NCI-H1436 (cell line): ENCODE data around the gene RNU7-1.
A peak's percentile ranks its signal among the peaks of the same experiment; 100 is the strongest.

ENCODE experiments used
- DNase-seq: peaks from one replicate; lab custom pipeline; 2025; lab: John Stamatoyannopoulos, UW

RNU7-1 gene

DNA sequence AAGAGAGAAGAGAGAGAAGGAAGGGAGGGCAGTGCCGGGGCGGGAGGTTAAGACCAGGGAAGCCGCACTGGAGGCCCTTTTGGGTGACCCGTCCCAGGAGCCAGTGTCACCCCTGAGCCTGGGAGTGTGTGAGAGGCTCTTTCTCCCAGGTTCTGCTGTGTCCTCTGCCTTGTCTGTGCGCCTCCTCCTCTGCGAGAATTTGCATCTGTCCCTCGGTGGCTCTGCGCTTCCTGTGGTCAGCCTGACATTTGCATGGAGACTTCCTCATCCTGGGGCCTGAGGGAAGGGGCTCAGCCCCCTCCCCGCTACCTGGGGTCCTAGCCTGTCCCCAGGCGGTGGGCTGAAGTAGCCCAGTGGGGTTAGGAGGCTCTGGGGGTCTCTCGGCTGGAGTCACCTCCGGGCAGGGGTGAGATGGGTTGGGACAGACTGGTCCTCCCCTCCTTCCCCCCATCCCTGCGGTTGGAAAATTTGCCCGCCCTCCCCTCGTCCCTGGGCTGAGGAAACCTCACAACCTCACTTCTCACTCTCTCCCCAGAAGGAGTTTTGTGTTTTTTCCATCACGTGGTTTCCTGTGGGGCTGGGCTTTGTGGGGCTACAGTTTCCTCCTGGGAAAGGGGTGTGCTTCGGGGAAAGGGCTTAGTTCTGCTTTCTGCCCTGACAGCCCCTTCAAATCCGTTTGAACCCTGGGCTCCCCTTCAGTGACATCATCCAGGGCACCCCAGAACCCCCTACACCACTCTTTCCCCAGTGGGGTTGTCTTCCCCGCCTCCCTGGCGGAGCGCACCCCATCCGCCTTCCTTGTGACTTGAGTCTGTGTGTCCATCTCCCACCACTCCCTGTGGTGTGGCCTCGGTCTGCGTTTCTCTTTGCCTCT, 10.1 kb downstream of the RNU7-1 start:
- peak; percentile 33 for DNase-seq

GRCh38 chr12:6954316-6955107, 10.9 kb downstream of the RNU7-1 start:
- no peak for DNase-seq

DNA sequence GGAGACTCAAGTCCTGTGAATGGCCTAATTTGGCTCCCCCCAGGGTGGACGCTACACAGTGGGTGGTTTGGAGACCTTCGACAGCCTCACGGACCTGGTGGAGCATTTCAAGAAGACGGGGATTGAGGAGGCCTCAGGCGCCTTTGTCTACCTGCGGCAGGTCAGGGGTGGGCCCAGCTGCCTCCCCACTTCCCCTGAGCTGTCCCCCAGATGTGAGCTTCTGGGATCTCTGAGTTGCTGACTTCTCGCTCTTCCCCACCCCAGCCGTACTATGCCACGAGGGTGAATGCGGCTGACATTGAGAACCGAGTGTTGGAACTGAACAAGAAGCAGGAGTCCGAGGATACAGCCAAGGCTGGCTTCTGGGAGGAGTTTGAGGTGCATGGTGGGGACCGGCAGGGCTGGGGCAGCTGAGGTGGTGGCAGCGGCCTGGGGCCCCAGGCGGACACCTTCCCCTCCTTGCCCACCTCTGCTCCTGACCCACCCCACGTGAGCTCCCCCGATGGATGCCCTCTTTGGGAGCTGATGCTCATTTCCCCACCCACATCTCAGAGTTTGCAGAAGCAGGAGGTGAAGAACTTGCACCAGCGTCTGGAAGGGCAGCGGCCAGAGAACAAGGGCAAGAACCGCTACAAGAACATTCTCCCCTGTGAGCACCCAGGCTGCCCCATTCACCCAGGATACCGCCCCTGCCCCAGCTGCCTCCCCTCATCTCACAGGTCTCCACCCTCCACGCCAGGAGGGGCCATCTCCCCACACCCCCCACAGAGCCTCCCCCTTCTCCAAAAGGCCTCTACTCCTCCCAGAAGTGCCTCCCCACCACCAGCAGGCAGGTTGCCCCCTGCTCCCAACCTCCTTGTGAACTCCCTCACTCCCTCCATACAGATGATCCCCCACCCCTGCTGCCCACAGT, 11.7 kb downstream of the RNU7-1 start:
- DNase-seq = no peak

DNA sequence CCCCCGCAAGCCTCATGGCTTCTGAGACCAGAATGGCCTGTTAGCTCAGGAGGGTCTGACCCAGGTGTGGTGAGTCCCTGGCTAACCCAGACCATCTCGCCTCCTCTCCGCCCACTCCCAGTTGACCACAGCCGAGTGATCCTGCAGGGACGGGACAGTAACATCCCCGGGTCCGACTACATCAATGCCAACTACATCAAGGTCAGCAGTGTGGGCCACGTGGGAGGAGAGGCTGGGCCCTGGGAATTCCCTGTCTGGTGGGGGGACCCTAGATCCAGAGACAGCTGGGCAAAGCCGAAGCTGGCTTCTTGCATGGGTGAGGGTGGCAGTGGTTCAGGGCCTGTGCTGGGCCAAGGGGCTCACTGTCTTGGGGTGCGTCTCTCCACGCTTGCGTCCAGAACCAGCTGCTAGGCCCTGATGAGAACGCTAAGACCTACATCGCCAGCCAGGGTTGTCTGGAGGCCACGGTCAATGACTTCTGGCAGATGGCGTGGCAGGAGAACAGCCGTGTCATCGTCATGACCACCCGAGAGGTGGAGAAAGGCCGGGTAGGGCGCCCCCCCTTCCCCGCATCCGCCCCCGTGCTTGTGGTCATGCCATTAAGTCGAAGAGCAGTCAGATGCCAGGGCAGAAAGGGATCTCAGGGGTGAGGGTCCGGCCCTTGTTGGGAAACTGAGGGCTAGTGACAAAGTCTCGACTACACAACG, 12.6 kb downstream of the RNU7-1 start:
- DNase-seq = no peak

DNA sequence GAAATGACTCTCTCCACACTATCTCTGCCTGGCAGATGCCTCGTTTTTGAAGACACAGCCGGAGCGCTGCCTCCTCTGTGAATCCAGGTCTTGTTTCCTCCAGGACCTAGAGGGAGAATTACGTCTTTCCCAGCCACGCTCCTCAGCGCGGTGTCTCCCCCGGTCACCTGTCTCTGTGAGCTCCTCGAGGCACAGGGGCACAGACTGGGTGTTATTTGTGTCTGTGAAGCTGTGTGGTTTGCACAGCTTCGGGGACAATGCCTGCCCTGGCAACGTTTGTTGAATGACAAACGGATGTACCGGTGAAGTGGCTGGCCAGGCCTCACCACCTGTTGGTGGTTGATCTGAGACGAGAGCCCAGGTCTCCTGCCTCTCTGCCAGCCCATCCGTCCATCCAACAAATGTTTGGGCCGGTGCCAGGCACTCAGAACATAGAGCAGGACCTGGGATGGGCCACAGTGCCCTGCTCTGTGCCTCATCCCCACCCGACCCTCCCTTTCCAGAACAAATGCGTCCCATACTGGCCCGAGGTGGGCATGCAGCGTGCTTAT, 13.6 kb downstream of the RNU7-1 start:
- no peak for DNase-seq

GRCh38 chr12:6957741-6958608, 14.4 kb downstream of the RNU7-1 start:
- DNase-seq = no peak

DNA sequence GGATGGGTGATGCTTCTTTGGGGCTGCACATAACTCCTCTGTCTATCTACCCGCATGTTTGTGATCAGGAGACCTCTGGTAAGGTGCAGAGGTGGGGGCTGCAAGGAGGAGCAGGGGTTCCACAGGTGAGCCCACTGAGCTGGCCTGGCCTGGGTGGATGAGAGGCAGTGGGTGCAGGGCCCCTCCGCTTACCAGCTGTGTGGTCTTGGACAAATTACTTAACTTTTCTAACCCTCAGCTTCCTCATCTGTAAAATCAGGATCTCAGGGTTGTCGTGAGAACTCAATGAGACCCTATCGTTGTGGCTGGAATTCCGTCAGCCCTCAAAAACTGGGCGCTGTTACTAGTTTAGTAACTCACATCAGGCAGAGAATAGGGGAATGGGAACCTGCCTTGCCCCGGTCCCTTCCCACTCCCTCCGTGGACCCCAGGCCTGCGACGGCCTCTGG, 15.0 kb downstream of the RNU7-1 start:
- DNase-seq = no peak

GRCh38 chr12:6959058-6959804, 15.6 kb downstream of the RNU7-1 start:
- no peak for DNase-seq

DNA sequence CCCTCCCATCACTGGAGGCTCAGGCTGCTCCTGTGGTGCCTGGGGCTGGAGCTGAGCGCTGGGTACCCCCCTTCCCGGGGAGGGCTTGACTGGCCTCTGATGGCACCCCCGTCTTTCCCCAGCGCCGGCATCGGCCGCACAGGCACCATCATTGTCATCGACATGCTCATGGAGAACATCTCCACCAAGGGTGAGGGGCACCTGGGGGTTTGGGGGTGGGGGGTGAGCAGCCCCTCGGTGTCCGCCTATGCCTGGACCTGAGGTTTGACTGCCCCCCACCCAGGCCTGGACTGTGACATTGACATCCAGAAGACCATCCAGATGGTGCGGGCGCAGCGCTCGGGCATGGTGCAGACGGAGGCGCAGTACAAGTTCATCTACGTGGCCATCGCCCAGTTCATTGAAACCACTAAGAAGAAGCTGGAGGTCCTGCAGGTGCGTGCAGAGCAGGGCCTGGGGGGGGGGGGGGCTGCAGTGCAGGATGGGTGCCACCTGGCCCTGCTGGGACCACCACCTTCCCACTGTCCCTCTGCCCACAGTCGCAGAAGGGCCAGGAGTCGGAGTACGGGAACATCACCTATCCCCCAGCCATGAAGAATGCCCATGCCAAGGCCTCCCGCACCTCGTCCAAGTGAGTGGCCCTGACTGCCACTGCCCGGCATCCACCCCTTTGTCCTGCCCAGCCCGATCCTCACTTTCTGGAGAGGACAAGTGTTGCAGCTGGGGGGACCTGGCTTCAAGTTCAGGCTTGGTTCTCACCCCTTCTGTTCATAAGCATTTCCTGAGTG, 16.4 kb downstream of the RNU7-1 start:
- DNase-seq = no peak

- DNase-seq = no peak
Observed at GRCh38 chr12:6960593-6961277, 17.1 kb downstream of the RNU7-1 start.

DNA sequence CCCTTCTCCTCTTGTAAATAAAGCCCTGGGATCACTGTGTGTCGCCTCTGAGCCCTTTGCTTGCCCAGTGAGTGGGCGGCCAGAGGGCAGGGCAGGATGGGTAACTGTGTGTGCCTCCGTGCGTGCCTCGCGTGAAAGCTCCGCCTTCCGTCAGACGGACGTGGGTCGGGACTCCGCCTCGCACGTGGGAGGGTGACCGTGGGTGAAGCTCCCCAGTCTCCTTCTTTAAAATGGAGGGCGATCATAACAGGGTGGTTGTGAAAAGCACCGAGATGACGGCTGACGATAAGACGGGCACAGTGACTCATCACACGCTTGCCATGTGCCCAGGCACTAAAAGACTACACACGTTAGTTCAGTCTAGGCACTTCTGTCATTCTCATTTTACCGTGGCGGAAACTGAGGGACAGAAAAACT, 17.7 kb downstream of the RNU7-1 start:
- DNase-seq = no peak

GRCh38 chr12:6961695-6962284, 18.2 kb downstream of the RNU7-1 start:
- DNase-seq = peak; percentile 88

- DNase-seq = peak; percentile 82
Observed at GRCh38 chr12:6962285-6963015, 18.8 kb downstream of the RNU7-1 start.

- DNase-seq = peak; percentile 92
Observed at GRCh38 chr12:6963016-6963731, 19.6 kb downstream of the RNU7-1 start.

DNA sequence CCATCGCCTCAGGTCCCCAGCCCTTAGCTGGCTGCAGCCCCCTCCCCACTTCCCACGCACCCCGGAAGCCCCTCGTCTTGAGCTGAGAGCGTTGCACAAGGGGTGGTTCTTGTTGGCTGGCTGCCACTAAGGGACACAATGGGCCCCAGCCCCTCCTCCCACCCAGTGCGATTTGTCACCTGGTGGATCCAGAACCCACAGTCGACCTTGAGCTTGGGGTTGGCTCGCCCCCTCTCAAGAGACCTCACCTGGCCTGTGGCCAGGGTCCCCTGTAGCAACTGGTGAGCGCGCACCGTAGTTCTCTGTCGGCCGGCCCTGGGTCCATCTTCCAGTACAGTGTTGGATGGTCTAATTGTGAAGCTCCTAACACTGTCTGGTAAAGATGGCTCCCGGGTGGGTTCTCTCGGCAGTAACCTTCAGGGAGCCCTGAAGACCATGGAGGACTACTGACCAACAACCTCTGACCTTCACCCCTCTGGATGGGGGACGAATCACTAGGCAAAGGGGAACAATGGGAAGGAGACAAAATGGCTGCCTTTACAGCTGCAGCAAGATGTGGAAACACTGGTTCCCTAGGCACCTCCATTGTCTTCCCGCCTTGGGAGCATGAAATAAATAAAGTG, 20.3 kb downstream of the RNU7-1 start:
- peak; percentile 62 for DNase-seq

DNA sequence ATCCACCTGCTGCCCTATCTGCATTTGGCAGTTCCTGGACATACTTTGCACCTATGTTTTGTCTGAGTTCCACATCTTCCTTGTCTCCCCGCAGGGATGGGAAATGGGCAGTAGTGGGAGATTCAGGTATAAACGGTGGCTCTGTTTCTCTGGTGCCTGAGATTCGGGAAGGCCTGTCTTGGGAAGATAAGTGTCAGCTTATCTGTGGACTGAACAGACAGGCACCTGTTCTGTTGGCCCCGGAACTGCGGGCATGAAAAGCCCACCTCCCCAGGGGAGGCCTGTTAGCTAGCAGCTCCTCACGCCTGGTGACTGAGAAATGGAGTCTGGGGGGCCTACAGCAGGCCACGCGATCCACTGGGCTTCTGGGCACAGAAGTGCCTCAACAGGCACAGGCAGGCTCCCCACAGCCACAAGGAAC, 21.0 kb downstream of the RNU7-1 start:
- no peak for DNase-seq
